ENCODE measurements around the gene PARD3B.

DNA sequence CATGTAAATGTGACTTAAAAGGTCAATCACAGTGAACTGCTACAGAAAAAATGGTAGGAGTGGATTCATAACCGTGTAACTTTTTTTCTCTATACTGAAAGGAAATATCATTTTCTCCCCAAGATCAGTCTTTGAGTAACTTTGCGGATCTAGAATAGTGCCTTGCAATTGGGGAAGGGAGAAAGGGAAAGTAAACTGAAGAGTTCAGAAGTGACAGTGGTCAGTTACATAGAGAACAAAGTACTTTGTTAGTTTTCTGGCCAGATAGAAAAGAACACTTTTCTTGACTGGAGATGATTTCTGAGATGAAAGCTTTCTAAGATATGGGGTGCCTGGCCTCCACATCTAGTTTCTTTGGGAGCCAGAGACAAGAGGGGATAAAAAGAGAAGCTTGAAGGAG is 26.6 kb downstream of the PARD3B start:
- TF ChIP-seq CBX3 (IDR thresholded peaks at IDR 0.05; ENCODE audit: low read depth) (no peak), FOSL1 (IDR thresholded peaks at IDR 0.05; ENCODE audit: low read depth) (no peak), POLR2A (IDR thresholded peaks at IDR 0.05; ENCODE audit: borderline replicate concordance, extremely low read depth, insufficient read depth, insufficient read length) (no peak)
